ENCODE results near the gene TEX2. TPM values are rescaled to one million over a fixed set of nuclear protein-coding genes. Genes with fewer than 3 reads are reported as not detected.

TEX2 gene
- total and polyA plus RNA-seq, 2 of the 13 experiments (the other 11 are each of a cell fraction or from before 2014, with no cell fraction given): 21.4 to 37.7 TPM

DNA sequence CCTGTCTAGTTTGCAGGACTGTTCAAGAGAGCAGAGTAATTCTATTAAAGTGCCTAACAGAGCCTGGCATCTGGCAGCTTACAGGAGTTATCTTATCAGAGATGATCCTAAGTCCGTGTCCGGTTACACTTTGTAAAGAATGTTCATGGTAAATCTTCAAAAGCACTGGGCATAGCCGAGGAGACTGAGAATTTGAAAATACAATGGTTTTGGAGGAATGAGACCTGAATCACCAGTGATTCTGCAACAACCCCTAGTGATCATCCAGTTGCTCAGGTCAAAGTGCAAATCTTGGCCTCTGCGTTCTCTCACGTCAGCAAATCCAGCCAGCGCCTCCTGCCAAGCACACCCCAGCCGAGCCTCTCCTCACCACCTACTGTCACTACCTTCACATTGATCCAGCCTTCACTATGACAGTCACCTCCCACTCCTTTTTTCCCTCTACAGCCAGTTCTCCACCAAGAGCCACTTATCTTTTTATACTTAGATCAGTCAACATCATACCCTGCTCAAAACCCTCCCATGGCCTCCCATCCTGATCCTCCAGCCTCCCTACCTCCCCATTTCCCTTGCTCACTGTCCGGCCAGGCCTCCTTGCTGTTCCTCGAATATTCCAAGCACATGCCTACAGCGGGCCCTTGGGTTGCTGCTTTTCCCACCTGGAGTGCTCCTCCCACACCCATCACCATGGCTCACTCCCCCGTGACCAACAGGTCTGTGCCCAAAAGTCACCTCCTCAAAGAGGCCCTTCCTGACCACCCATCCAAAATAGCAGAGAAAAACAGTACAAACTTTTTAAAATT is 75.8 kb downstream of the TEX2 start (continued):
- no peak for TF ChIP-seq ZNF766 (CRISPR knock-in tag; IDR thresholded peaks at IDR 0.05; ENCODE audit: borderline replicate concordance)
- TF ChIP-seq, protein P1, sequence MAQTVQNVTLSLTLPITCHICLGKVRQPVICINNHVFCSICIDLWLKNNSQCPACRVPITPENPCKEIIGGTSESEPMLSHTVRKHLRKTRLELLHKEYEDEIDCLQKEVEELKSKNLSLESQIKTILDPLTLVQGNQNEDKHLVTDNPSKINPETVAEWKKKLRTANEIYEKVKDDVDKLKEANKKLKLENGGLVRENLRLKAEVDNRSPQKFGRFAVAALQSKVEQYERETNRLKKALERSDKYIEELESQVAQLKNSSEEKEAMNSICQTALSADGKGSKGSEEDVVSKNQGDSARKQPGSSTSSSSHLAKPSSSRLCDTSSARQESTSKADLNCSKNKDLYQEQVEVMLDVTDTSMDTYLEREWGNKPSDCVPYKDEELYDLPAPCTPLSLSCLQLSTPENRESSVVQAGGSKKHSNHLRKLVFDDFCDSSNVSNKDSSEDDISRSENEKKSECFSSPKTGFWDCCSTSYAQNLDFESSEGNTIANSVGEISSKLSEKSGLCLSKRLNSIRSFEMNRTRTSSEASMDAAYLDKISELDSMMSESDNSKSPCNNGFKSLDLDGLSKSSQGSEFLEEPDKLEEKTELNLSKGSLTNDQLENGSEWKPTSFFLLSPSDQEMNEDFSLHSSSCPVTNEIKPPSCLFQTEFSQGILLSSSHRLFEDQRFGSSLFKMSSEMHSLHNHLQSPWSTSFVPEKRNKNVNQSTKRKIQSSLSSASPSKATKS (CRISPR knock-in tag; IDR thresholded peaks at IDR 0.05): no peak
- no peak for TF ChIP-seq ZC3H13 (CRISPR knock-in tag; IDR thresholded peaks at IDR 0.05)
- TF ChIP-seq ZNF33B (CRISPR knock-in tag; IDR thresholded peaks at IDR 0.05): 0 out of 2 replicates have a peak, but pooled peaks have one; percentile 19
- no peak for TF ChIP-seq HNRNPLL (IDR thresholded peaks at IDR 0.05; ENCODE audit: low read depth, low read length, poor library complexity, severe bottlenecking)
- TF ChIP-seq, protein P2, sequence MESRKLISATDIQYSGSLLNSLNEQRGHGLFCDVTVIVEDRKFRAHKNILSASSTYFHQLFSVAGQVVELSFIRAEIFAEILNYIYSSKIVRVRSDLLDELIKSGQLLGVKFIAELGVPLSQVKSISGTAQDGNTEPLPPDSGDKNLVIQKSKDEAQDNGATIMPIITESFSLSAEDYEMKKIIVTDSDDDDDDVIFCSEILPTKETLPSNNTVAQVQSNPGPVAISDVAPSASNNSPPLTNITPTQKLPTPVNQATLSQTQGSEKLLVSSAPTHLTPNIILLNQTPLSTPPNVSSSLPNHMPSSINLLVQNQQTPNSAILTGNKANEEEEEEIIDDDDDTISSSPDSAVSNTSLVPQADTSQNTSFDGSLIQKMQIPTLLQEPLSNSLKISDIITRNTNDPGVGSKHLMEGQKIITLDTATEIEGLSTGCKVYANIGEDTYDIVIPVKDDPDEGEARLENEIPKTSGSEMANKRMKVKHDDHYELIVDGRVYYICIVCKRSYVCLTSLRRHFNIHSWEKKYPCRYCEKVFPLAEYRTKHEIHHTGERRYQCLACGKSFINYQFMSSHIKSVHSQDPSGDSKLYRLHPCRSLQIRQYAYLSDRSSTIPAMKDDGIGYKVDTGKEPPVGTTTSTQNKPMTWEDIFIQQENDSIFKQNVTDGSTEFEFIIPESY (CRISPR knock-in tag; IDR thresholded peaks at IDR 0.05): no peak
- peak; percentile 41 for TF ChIP-seq STAG1 (CRISPR knock-in tag; IDR thresholded peaks at IDR 0.05)
- no peak for TF ChIP-seq SRF (IDR thresholded peaks at IDR 0.05; ENCODE audit: low read depth, low read length)
- TF ChIP-seq ATAD3A (CRISPR knock-in tag; IDR thresholded peaks at IDR 0.05): no peak
- no peak for TF ChIP-seq ZNF333 (CRISPR knock-in tag; IDR thresholded peaks at IDR 0.05; ENCODE audit: borderline replicate concordance)
- TF ChIP-seq ZNF563 (CRISPR knock-in tag; IDR thresholded peaks at IDR 0.05): no peak
- TF ChIP-seq SMC3 (IDR thresholded peaks at IDR 0.05; ENCODE audit: low read length): peak; percentile 51
- TF ChIP-seq, protein P3, sequence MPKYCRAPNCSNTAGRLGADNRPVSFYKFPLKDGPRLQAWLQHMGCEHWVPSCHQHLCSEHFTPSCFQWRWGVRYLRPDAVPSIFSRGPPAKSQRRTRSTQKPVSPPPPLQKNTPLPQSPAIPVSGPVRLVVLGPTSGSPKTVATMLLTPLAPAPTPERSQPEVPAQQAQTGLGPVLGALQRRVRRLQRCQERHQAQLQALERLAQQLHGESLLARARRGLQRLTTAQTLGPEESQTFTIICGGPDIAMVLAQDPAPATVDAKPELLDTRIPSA (CRISPR knock-in tag; IDR thresholded peaks at IDR 0.05; ENCODE audit: borderline replicate concordance): no peak
- TF ChIP-seq, protein P4, sequence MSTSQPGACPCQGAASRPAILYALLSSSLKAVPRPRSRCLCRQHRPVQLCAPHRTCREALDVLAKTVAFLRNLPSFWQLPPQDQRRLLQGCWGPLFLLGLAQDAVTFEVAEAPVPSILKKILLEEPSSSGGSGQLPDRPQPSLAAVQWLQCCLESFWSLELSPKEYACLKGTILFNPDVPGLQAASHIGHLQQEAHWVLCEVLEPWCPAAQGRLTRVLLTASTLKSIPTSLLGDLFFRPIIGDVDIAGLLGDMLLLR (CRISPR knock-in tag; IDR thresholded peaks at IDR 0.05): no peak
- TF ChIP-seq, protein P5, sequence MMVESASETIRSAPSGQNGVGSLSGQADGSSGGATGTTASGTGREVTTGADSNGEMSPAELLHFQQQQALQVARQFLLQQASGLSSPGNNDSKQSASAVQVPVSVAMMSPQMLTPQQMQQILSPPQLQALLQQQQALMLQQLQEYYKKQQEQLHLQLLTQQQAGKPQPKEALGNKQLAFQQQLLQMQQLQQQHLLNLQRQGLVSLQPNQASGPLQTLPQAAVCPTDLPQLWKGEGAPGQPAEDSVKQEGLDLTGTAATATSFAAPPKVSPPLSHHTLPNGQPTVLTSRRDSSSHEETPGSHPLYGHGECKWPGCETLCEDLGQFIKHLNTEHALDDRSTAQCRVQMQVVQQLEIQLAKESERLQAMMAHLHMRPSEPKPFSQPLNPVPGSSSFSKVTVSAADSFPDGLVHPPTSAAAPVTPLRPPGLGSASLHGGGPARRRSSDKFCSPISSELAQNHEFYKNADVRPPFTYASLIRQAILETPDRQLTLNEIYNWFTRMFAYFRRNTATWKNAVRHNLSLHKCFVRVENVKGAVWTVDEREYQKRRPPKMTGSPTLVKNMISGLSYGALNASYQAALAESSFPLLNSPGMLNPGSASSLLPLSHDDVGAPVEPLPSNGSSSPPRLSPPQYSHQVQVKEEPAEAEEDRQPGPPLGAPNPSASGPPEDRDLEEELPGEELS (CRISPR knock-in tag; IDR thresholded peaks at IDR 0.05): peak; percentile 66; the same call in 1 of the 2 replicates
- TF ChIP-seq HNF4G (IDR thresholded peaks at IDR 0.05; ENCODE audit: borderline replicate concordance, low read depth, low read length): peak; percentile 88; the same call in 1 of the 2 replicates
- TF ChIP-seq HNF4G (CRISPR knock-in tag; IDR thresholded peaks at IDR 0.05; ENCODE audit: borderline replicate concordance, low read depth): peak; percentile 85
- peak; percentile 95 for TF ChIP-seq SOX5 (CRISPR knock-in tag; IDR thresholded peaks at IDR 0.05; ENCODE audit: borderline replicate concordance)
- no peak for TF ChIP-seq TRIM24 (CRISPR knock-in tag; IDR thresholded peaks at IDR 0.05)
- TF ChIP-seq, protein P6, sequence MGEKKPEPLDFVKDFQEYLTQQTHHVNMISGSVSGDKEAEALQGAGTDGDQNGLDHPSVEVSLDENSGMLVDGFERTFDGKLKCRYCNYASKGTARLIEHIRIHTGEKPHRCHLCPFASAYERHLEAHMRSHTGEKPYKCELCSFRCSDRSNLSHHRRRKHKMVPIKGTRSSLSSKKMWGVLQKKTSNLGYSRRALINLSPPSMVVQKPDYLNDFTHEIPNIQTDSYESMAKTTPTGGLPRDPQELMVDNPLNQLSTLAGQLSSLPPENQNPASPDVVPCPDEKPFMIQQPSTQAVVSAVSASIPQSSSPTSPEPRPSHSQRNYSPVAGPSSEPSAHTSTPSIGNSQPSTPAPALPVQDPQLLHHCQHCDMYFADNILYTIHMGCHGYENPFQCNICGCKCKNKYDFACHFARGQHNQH (CRISPR knock-in tag; IDR thresholded peaks at IDR 0.05): peak; percentile 57; the same call in 1 of the 2 replicates
- TF ChIP-seq BRD4 (CRISPR knock-in tag; IDR thresholded peaks at IDR 0.05): no peak

Data from HepG2 (cell line).